GM12891 (cell line): ENCODE data around the gene SYN1.

Experiments
- POLR2A ChIP-seq: IDR thresholded peaks from 2 replicates; pipeline ENCODE4 v1.6.1; 2011; ENCODE audit warnings: low read depth, low read length, control low read depth
- POLR2AphosphoS5 ChIP-seq: IDR thresholded peaks from 2 replicates; pipeline ENCODE4 v1.6.1; 2011; ENCODE audit warnings: low read depth, low read length, control low read depth
- TAF1 ChIP-seq: IDR thresholded peaks from 2 replicates; pipeline ENCODE4 v1.6.1; 2011; ENCODE audit warnings: low read depth, low read length, control low read depth

DNA sequence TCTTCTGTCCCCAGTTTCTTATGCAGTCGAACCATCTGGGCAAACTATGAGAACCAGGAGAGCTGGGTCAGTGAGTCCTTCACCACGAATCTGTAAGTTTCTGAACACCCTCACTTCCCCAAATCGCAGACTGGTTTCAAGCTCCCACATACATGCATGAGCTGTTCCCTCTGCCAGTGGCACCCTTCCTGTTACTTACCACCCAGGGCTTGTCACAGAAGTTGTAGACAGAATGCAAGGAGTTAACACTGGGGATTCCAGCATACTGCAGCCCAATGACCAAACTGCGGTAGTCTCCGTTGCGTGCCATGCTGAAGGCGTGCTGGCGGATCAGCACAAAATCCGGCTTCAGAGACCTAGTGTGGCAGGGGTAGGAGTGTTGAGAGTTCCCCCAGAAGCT, 14.6 kb downstream of the SYN1 start:
- TF ChIP-seq POLR2A = no peak
- TF ChIP-seq POLR2AphosphoS5 = no peak
- no peak for TF ChIP-seq TAF1
